Stimulated activated CD4-positive, alpha-beta T cell treated with anti-CD3 and anti-CD28 coated beads, Interleukin-4, amount 100 ng/mL, for 48 hours (primary cell): ENCODE results near the gene MYH15.

Experiments used
- DNase-seq, 2 donors: peaks; one replicate each; pipeline ENCODE4 v3.0.0-alpha.2; 2020; ENCODE audit warnings: low read depth in 2 of 2

Gene MYH15

GRCh38 chr3:108416111-108416869 lies 94.1 kb downstream of the MYH15 start:
- no peak for DNase-seq

GRCh38 chr3:108415661-108416060 lies 94.7 kb downstream of the MYH15 start:
- no peak for DNase-seq

- no peak for DNase-seq
Observed at GRCh38 chr3:108414007-108414406, 96.4 kb downstream of the MYH15 start.

GRCh38 chr3:108412121-108412750 lies 98.2 kb downstream of the MYH15 start:
- DNase-seq: no peak

GRCh38 chr3:108410531-108410984 lies 99.8 kb downstream of the MYH15 start:
- no peak for DNase-seq

- DNase-seq: no peak
Observed at GRCh38 chr3:108409800-108410178, 100.6 kb downstream of the MYH15 start.

- DNase-seq: no peak
Observed at GRCh38 chr3:108408883-108409799, 101.3 kb downstream of the MYH15 start.

GRCh38 chr3:108407886-108408285 lies 102.5 kb downstream of the MYH15 start:
- no peak for DNase-seq

- no peak for DNase-seq
Observed at GRCh38 chr3:108406661-108407206, 103.7 kb downstream of the MYH15 start.

GRCh38 chr3:108406063-108406660 lies 104.2 kb downstream of the MYH15 start:
- no peak for DNase-seq

- DNase-seq: no peak
Observed at GRCh38 chr3:108404368-108404767, 106.0 kb downstream of the MYH15 start.

GRCh38 chr3:108403686-108404345 lies 106.6 kb downstream of the MYH15 start:
- no peak for DNase-seq

- DNase-seq: no peak
Observed at GRCh38 chr3:108403198-108403597, 107.2 kb downstream of the MYH15 start.

- DNase-seq: no peak
Observed at GRCh38 chr3:108401836-108402235, 108.6 kb downstream of the MYH15 start.

GRCh38 chr3:108398510-108398909 lies 111.9 kb downstream of the MYH15 start:
- DNase-seq: no peak

GRCh38 chr3:108396336-108396735 lies 114.1 kb downstream of the MYH15 start:
- DNase-seq: no peak

GRCh38 chr3:108394563-108394962 lies 115.8 kb downstream of the MYH15 start:
- no peak for DNase-seq

GRCh38 chr3:108394016-108394415 lies 116.4 kb downstream of the MYH15 start:
- no peak for DNase-seq

- DNase-seq: no peak
Observed at GRCh38 chr3:108393128-108393900, 117.1 kb downstream of the MYH15 start.

- no peak for DNase-seq
Observed at GRCh38 chr3:108391917-108392593, 118.3 kb downstream of the MYH15 start.
